Muscle layer of duodenum (tissue), 2 donors: ENCODE data around the gene BMERB1.
"Not testable (repeated sequence)": the region's sequence is repeated elsewhere in the genome, so short reads cannot be mapped to it uniquely, and the experiment has no call there.

Experiments used
- H3K27ac ChIP-seq: one replicate; pipeline ENCODE4 v1.7.0; 2013; ENCODE audit warnings: mild to moderate bottlenecking, low read length
- H3K27me3 ChIP-seq: one replicate; pipeline ENCODE4 v1.7.0; 2013; ENCODE audit warnings: low read depth, mild to moderate bottlenecking, control low read depth, low read length
- H3K36me3 ChIP-seq, 2 donors: one replicate each; pipeline ENCODE4 v1.7.0; 2013; ENCODE audit warnings: low read length in 2 of 2, control low read depth in 1 of 2, mild to moderate bottlenecking in 1 of 2; ENCODE audit not compliant: insufficient read depth in 2 of 2, control insufficient read depth in 1 of 2
- H3K4me1 ChIP-seq, 2 donors: one replicate each; pipeline ENCODE4 v1.7.0; 2013; ENCODE audit warnings: low read length in 2 of 2, mild to moderate bottlenecking in 2 of 2, control low read depth in 1 of 2, moderate library complexity in 1 of 2; ENCODE audit not compliant: insufficient read depth in 2 of 2, control insufficient read depth in 1 of 2
- H3K4me3 ChIP-seq, 2 donors: one replicate each; pipeline ENCODE4 v1.7.0; 2013; ENCODE audit warnings: low read length in 2 of 2, low read depth in 1 of 2, mild to moderate bottlenecking in 1 of 2
- H3K9me3 ChIP-seq, 2 donors: one replicate each; pipeline ENCODE4 v1.7.0; 2013; ENCODE audit warnings: low read length in 2 of 2, control low read depth in 1 of 2, mild to moderate bottlenecking in 1 of 2; ENCODE audit not compliant: control insufficient read depth in 1 of 2
- donor health status: healthy.

The BMERB1 gene

GRCh38 chr16:15547768-15548096, 113.3 kb downstream of the BMERB1 start:
- H3K27me3 ChIP-seq = no peaks in the 10 kb centered on the region
- peaks cover 0 to 2% of the 10 kb centered on the region in 2 donors for H3K9me3 ChIP-seq
- no peaks in the 10 kb centered on the region for H3K36me3 ChIP-seq
- H3K27ac ChIP-seq = no peak overlapping the region
- H3K4me3 ChIP-seq = no peak overlapping the region
- peaks cover 0 to 3% of the 10 kb centered on the region in 2 donors for H3K4me1 ChIP-seq

DNA sequence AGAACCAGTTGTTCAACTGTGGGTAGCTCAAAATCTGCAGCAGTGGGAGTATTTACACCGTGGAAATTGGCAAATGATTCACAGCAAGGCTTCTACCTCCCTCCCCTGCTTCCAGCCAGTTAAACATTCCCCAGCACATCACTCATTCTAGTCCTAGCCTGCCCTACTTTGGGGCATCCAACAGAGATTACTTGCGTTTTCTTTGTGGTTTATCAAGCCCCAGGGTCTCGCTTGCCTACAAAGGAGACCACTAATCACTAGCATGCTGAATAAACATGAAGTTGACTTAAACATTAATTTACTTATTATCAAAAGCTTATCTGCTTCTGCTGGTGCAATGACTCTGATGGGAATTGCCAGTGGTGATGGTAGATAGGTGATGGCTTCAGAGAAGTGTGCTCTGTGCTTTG, 114.1 kb downstream of the BMERB1 start:
- Histone ChIP-seq H3K27ac (no peak overlapping the region), H3K4me3 (no peak overlapping the region), H3K36me3 (no peaks in the 10 kb centered on the region), H3K4me1 (peaks cover 0 to 3% of the 10 kb centered on the region in 2 donors), H3K27me3 (no peaks in the 10 kb centered on the region), H3K9me3 (no peaks in the 10 kb centered on the region)

GRCh38 chr16:15552507-15552906, 118.1 kb downstream of the BMERB1 start:
- no peaks in the 10 kb centered on the region for H3K36me3 ChIP-seq
- H3K4me3 ChIP-seq = no peak overlapping the region
- no peaks in the 10 kb centered on the region for H3K9me3 ChIP-seq
- no peaks in the 10 kb centered on the region for H3K27me3 ChIP-seq
- H3K4me1 ChIP-seq = no peaks in the 10 kb centered on the region
- H3K27ac ChIP-seq = no peak overlapping the region

- Histone ChIP-seq H3K9me3 (no peaks in the 10 kb centered on the region), H3K4me3 (no peak overlapping the region), H3K27ac (no peak overlapping the region)
Observed at GRCh38 chr16:15553313-15554088, 119.1 kb downstream of the BMERB1 start.

DNA sequence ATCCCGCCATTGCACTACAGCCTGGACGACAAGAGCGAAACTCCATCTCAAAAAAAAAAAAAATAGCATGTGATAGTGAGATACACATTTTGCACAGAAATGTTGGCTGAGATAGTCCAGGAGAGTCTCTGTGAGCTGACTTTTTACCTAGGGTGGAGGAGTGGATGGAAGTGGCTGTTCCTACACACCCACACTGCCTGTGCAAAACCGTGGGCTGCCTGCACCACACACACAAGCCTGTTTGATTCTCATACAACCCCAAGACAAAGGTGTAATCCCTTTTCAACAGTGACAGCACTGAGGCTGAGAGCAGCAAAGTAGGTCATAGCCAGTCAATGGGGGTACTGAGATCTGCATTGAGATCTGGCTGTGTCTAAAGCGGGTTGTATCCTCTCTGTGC, 121.7 kb downstream of the BMERB1 start:
- H3K27ac ChIP-seq = no peak overlapping the region
- H3K4me3 ChIP-seq = no peak overlapping the region
- no peaks in the 10 kb centered on the region for H3K9me3 ChIP-seq
- H3K27me3 ChIP-seq = no peaks in the 10 kb centered on the region
- no peaks in the 10 kb centered on the region for H3K4me1 ChIP-seq
- no peaks in the 10 kb centered on the region for H3K36me3 ChIP-seq

More at GRCh38 chr16:15553313-15554088, 119.1 kb downstream of the BMERB1 start:
- Histone ChIP-seq H3K36me3 (no peaks in the 10 kb centered on the region), H3K27me3 (no peaks in the 10 kb centered on the region), H3K4me1 (no peaks in the 10 kb centered on the region)

DNA sequence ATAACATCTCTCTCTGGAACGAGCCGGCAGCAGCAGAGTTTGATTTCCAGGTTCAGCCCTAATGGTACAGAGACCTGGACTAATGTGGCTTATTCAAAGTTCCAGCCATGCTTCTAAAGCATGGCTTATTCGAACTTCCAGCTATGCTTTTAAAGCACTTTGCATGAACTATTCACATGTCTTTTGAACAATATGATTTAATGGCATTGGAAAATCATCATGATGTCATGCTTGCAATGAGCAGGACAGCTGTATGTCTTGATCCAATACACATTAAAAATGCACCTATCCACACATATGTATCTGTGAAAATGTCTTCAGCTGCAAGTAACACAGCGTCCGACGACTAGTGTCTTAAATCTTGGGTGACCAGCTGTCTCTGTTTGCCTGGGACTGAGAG, 122.9 kb downstream of the BMERB1 start:
- no peak overlapping the region for H3K27ac ChIP-seq
- no peaks in the 10 kb centered on the region for H3K36me3 ChIP-seq
- H3K27me3 ChIP-seq = no peaks in the 10 kb centered on the region
- H3K4me3 ChIP-seq = no peak overlapping the region
- H3K4me1 ChIP-seq = no peaks in the 10 kb centered on the region
- no peaks in the 10 kb centered on the region for H3K9me3 ChIP-seq

- H3K4me1 ChIP-seq = no peaks in the 10 kb centered on the region
- no peak overlapping the region for H3K27ac ChIP-seq
- no peaks in the 10 kb centered on the region for H3K36me3 ChIP-seq
- no peak overlapping the region for H3K4me3 ChIP-seq
- no peaks in the 10 kb centered on the region for H3K27me3 ChIP-seq
- no peaks in the 10 kb centered on the region for H3K9me3 ChIP-seq
Observed at GRCh38 chr16:15559176-15559575, 124.8 kb downstream of the BMERB1 start.

- no peak overlapping the region for H3K4me3 ChIP-seq
Observed at GRCh38 chr16:15564604-15565339, 130.4 kb downstream of the BMERB1 start.

DNA sequence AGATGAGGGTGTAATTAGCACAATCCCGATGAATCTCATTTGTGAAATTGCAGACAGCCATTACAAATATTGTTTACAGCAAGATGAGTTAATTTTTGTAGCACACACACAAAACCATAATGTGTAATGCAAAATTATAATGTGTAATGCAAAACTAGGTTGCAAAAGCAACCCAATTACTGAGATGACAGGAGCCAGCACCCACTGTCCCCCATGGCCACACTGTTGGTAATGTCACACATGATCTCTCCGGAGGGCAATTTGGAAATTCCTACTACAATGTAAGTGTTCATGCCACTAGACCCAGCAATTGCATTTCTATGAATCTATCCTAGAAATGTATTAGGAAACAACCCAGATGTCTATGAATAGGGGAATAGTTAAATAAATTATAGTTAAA, 131.7 kb downstream of the BMERB1 start:
- Histone ChIP-seq H3K4me1 (no peaks in the 10 kb centered on the region), H3K9me3 (no peaks in the 10 kb centered on the region), H3K27ac (no peak overlapping the region), H3K4me3 (no peak overlapping the region), H3K36me3 (peaks cover 0 to 20% of the 10 kb centered on the region in 2 donors), H3K27me3 (no peaks in the 10 kb centered on the region)

More at GRCh38 chr16:15564604-15565339, 130.4 kb downstream of the BMERB1 start:
- Histone ChIP-seq H3K36me3 (peaks cover 0 to 11% of the 10 kb centered on the region in 2 donors), H3K9me3 (no peaks in the 10 kb centered on the region), H3K27ac (no peak overlapping the region), H3K27me3 (no peaks in the 10 kb centered on the region), H3K4me1 (no peaks in the 10 kb centered on the region)

GRCh38 chr16:15567823-15568222, 133.4 kb downstream of the BMERB1 start:
- Histone ChIP-seq H3K9me3 (no peaks in the 10 kb centered on the region), H3K36me3 (peaks cover 0 to 20% of the 10 kb centered on the region in 2 donors), H3K4me1 (no peaks in the 10 kb centered on the region), H3K27ac (no peak overlapping the region), H3K27me3 (no peaks in the 10 kb centered on the region), H3K4me3 (no peak overlapping the region)

- H3K4me1 ChIP-seq, H3K9me3 ChIP-seq, H3K27me3 ChIP-seq, H3K4me3 ChIP-seq, H3K27ac ChIP-seq: not testable (repeated sequence)
- peaks cover 0 to 24% of the 10 kb centered on the region in 2 donors for H3K36me3 ChIP-seq
Observed at GRCh38 chr16:15570666-15571065, 136.3 kb downstream of the BMERB1 start.
